ENCODE measurements around the gene PSMD13. TPM values are rescaled to one million over a fixed set of nuclear protein-coding genes. Genes with fewer than 3 reads are reported as not detected.

The PSMD13 gene
- total and polyA plus RNA-seq, 2 donors (not counting 1 experiment from before 2014, with no cell fraction given), result 98.0 to 104 TPM

DNA sequence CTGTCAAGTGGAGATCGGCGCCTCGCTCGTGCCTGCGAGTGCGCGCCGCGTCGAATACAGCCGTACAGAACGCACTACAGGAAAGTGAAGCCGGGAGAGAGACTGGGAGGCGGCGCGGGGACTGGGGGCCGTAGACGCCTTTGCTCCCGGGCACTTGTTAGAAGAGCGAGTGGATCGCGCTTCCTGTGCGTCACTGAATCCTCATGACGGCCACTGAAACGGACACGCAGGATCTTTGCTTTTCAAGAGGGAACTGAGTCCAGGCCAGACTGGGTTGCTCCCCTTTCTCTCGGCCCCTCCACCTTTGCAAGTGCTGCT, 29.0 kb upstream of the PSMD13 start:
- H3K4me3 Mint-ChIP-seq, result peak overlapping the region; percentile 98
- H3K4me1 Mint-ChIP-seq, result peaks cover 50% of the 10 kb centered on the region
- peaks cover 69% of the 10 kb centered on the region for H3K79me2 ChIP-seq (ENCODE audit: control insufficient read depth, insufficient read depth, low read length)
- peaks cover 0 to 60% of the 10 kb centered on the region in 2 experiments for H3K36me3 ChIP-seq (replicated peaks in 1 of 2; ENCODE audit: control extremely low read depth in 1 of 2, control insufficient read depth in 1 of 2, extremely low read depth in 1 of 2, insufficient read depth in 2 of 2, low read length in 1 of 2)
- no peaks in the 10 kb centered on the region for H3K9me3 Mint-ChIP-seq (ENCODE audit: insufficient read depth)
- intact Hi-C loops (cut with micrococcal nuclease), result loop anchor here (1.0 to 5.0 kb wide), 8 partner anchors 28 to 589 kb away; partner anchors contain the start of genes HRAS, LRRC56, PSMD13 and SIRT3
- H3K27ac ChIP-seq (ENCODE audit: low read length in 2 of 2), result peak overlapping the region; percentile 96 to 98
- ChIA-PET CTCF (interaction anchor here (1.0 to 4.0 kb wide), 7 partner anchors 27 to 242 kb away, joined by 3 to 33 read pairs (median 4); partner anchors contain the start of gene PTDSS2), POLR2A (interaction anchor here (0.6 to 3.2 kb wide), 15 partner anchors 9 to 640 kb away, joined by 3 to 25 read pairs (median 4); partner anchors contain the start of genes LRRC56, PGGHG, PNPLA2 and PSMD13)
- no peaks in the 10 kb centered on the region for H3K27me3 ChIP-seq (replicated peaks in 1 of 4; ENCODE audit: control extremely low read depth in 1 of 4, control insufficient read depth in 3 of 4, insufficient read depth in 4 of 4, low read length in 3 of 4)
- TF ChIP-seq, protein P1, sequence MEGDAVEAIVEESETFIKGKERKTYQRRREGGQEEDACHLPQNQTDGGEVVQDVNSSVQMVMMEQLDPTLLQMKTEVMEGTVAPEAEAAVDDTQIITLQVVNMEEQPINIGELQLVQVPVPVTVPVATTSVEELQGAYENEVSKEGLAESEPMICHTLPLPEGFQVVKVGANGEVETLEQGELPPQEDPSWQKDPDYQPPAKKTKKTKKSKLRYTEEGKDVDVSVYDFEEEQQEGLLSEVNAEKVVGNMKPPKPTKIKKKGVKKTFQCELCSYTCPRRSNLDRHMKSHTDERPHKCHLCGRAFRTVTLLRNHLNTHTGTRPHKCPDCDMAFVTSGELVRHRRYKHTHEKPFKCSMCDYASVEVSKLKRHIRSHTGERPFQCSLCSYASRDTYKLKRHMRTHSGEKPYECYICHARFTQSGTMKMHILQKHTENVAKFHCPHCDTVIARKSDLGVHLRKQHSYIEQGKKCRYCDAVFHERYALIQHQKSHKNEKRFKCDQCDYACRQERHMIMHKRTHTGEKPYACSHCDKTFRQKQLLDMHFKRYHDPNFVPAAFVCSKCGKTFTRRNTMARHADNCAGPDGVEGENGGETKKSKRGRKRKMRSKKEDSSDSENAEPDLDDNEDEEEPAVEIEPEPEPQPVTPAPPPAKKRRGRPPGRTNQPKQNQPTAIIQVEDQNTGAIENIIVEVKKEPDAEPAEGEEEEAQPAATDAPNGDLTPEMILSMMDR (IDR thresholded peaks at IDR 0.05), result no peak
- TF ChIP-seq EZH2 (IDR thresholded peaks at IDR 0.05; ENCODE audit: borderline replicate concordance, insufficient read depth, low read depth, low read length, poor library complexity, severe bottlenecking), result no peak
- H2AFZ ChIP-seq (ENCODE audit: insufficient read depth, low read depth, low read length, poor library complexity, severe bottlenecking), result peak overlapping the region; percentile 69
- peak overlapping the region; percentile 65 to 91 (median 89) for H3K4me3 ChIP-seq (ENCODE audit: control extremely low read depth in 1 of 5, extremely low read depth in 1 of 5, insufficient read depth in 1 of 5, low read depth in 2 of 5, low read length in 4 of 5)
- peak overlapping the region; percentile 90 for H3K4me2 ChIP-seq (replicated peaks; ENCODE audit: low read depth, low read length, poor library complexity, severe bottlenecking)
- no peak for DNase-seq
- WGBS (ENCODE audit: insufficient coverage), result under 1% methylated on average over 27 of the region's 27 CpGs
- ATAC-seq (ENCODE audit: low read depth), result peak; percentile 6
- H3K27ac Mint-ChIP-seq, result peak overlapping the region; percentile 100
- H3K4me1 ChIP-seq (ENCODE audit: control insufficient read depth in 2 of 2, insufficient read depth in 2 of 2, low read length in 2 of 2), result peaks cover 26 to 43% of the 10 kb centered on the region in 2 donors
- H3K9ac ChIP-seq (ENCODE audit: low read length), result peak overlapping the region; percentile 90
- H3K27me3 Mint-ChIP-seq, result no peaks in the 10 kb centered on the region
- peaks cover 79% of the 10 kb centered on the region for H4K20me1 ChIP-seq (ENCODE audit: control insufficient read depth, insufficient read depth, low read length, poor library complexity, severe bottlenecking)
- no peaks in the 10 kb centered on the region for H3K9me3 ChIP-seq (ENCODE audit: control extremely low read depth in 1 of 3, control insufficient read depth in 2 of 3, insufficient read depth in 1 of 3, low read length in 2 of 3)

Data from B cell (primary cell).